Measurements from ENCODE around the gene EIF4EBP2.

The EIF4EBP2 gene

DNA sequence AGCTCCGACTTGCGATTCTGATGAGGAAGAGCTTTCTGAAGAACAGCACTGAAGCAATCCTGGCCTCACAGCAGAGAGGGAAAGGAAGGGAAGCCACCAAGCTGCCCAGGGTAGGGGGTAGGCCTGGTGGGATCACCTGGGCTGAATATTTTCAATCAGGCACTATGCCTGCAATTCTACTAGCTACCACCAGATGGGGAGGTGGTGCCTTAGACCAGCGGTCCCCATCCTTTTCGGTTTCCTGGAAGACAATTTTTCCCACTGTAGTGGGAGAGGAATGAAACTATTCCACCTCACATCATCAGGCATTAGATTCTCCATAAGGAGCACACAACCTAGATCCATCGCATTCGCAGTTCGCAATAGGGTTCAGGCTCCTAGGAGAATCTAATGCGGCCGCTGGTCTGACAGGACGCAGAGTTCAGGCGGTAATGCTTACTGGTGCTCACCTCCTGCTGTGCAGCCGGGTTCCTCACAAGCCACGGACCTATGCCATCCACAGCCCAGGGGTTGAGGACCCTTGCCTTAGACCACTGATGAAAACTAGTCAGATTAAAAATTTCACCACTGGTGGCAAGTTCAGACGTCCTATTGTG lies 24.3 kb upstream of the EIF4EBP2 start:
- no peak for DNase-seq

DNA sequence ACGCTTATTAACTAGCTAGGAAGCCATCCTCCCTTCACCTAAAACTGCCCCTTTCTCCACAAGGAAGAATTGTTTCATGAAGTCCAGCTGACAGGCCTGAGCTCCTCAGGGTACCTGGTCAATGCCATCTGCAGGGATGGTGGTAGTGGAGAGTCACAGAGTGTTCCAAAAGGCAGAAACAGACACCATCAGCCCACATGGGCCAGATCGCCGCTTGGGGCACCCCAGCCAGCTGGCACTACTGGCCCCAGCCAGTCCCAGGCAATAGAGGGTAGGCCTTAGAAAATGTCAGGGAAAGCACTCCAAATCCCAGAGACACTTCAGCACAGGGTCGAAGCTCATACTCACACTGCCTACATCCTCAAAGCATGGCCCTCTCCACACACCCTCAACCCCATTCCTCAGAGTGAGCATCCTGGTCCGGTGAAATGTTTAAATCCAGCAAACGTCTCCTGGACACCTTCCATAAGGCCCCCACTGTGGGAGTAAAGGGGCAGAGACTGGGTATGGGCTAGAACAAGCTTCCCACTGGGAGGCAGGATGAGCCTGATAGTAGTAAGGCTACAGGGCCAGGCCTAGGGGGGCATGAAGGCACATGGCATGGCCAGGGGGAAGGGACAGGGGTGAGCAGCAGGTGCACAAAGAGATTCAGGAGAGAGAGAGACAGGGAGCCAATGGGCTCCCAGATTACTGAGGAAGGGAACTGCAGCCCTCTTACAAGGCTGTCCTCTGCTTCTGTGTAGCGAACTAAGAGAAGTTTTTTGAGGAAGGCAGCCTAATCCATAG lies 23.4 kb upstream of the EIF4EBP2 start:
- no peak for DNase-seq

DNA sequence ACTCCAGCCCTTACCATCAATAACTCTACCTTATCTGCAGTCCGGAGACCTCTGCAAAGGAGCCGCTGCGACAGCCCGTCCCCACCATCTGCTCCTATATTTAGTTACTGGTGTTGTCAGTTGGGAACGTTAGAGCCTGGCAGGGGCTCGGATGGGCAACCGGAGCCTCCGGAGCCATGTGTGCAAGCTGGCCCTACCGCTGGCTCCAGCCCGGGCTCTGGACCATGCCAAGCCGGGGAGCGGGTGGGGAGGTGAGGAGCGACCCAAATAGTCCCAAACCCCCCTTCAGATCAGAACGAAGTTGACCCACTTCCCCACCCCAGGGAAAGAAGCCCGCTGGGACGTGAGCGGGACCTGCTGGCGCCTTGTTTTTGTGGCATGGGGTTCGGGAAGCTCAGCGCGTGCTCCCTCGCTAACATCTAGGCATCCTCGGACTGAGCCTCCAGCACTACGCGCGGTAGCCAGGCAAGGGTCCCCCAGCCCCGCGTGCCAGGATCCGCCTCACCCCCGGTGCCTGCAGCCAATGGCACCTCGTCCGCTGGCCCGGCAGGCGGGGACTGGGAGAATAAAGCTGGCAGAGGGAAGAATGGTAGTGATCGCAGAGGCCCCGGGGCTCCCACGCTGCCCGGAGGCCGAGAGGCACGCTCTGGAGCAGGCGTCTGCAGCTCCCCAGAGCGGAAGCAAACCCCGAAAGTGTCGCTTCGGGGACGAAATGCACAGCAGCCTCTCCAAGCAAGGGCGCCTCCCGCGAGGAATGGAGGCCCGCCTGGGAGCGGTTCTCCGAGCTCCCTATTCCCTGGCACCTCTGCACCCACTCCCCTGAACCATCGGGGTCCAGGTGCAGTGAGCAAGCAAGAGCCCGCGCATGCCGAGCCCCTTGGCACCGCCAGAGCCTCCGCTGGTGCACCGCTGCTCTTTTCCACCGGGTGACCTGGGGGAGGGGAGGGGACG lies 22.2 kb upstream of the EIF4EBP2 start:
- no peak for DNase-seq

DNA sequence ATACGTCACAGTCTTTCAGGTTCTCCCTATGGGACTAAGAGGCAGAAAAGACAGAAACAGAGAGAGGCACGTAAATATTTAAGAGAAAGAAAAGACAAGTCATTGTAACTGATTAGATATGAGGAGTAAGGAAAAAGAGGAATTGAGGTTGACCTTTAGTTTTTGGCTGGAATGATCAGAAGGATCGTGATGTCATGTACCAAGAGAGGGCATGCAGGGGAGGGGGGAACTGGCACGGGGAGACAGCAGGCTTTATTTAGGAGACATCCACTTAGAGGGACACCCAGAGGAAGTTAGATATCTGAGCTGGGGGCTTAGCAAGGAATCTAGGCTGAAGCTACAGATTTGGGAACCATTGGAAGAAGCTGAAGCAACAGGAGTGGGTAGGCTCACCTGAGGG lies 12.3 kb upstream of the EIF4EBP2 start:
- no peak for DNase-seq

DNA sequence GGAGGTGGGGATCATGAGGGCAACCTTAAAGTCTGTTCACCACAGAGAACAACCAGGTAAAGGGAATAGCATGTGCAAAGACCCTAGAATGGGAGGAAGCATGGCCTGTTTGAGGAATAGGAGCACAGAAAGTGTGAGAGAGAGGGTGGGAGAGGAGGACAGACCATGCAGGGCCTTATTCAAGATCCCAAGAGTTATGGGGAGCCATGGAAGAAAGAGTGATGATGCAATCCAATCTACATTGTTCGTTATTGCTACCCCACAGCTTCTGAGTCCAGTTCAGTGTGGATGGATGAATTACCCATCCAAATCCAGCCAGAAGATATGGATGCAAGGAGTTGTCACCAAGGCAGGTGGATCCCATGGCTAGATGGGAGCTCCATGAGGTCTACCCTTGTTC lies 7.8 kb upstream of the EIF4EBP2 start:
- no peak for DNase-seq

DNA sequence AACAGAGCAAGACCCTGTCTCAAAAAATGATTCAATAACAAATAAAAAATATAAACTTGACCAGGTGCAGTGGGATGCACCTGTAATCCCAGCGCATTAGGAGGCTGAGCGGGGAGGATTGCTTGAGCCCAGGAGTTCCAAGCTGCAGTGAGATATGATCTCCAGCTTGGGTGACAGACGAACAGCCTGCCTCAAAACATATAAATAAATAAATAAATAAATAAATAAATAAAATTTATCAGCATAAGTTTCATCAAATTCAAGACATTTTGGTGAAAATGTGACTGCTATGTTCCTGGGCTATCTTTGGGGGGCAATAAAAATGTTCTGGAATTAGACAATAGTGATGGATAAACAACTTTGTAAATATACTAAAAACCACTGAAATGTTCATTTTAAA lies 4.8 kb upstream of the EIF4EBP2 start:
- no peak for DNase-seq

DNA sequence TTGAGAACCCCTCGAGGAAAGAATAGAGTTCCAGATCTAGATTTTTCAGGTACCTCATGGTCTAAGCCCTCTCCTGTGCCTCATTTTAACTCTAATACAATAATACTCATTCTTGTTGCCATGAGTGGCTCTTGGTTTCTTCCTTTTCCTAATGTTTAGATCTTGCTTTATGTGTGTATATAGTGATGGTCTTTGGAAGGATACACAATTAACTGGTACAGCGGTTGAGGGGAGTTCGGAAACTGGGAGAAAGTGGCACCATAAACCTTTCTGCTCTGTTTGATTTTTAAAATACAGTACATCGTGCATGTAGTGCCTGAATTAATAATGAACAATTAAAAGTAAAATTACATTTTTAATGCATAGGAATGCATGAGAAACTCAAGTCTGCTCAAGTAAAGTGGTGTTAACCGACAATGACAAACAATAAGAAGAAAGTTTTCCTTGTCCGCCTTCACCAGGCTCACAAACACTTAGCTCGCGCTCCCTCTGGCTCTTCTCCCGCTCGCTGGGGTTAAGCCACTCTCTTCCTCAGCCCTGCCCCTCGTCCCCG lies 386 bp upstream of the EIF4EBP2 start:
- DNase-seq = no peak

DNA sequence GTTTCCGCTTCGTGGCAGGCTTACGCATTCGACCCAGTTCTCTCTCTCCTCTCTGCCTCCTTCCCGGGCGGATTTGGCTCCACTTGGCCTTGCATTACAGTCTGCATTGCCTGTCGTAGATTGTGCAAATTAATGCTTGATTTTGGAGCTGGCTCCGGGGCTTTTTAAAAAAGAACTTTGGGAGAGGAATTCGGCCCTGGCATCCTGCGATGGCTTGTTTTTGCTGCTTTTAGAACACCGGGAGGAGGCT lies 767 bp downstream of the EIF4EBP2 start:
- DNase-seq = no peak

DNA sequence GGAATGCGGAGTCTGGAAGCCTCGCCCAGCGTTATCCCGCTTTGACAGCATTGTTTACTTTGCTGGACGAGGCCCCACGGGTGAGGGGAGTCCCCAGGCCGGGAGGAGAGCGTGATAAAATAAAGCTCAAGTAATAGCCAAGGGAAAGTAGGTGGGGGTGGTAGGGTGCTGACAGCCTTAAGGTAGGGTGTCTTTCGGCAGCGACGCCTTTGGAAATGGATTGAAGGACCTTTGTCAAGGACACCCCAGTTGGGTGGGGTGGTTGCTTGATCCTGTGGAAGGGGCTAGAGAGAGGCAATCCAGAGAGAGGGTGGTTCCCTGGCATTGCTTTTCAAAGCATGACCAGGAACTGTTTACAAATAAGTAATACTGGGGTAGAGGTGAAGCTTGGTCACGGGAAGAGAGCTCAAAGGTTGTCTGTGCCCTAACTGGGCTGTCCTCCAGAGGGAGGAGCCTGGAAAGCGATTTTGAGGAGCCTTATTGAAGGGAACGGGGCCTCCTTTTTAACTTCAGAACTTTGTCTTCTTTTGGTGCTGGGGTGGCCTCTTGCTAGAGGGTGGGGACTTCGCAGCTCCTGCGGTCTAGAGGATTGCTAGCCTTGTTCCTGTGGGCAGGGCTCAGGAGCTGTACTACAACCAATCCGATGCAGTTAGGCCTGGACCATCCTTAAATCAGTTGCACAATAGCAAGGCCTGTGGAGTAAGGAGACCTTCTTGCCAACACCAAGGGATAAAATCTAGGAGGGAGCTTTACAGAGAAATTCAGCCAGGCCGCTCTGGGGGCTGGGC lies 1.3 kb downstream of the EIF4EBP2 start:
- no peak for DNase-seq

DNA sequence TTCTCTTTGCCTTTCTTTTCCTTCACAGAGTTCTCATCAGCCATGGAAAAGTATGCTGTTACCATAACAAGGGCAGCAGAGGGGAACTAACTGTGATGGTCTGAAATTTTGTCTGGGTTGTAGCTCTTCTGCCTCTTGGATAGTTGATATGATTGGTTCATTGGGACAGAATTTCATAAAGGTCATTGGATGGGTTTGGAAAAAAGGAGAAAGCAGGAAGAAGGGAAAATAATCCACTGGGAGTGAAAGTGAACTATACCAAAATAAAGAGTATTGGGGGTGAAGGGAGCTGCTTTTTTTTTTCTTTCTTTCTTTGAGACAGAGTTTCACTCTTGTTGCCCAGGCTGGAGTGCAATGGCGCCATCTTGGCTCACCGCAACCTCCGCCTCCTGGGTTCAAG lies 5.8 kb downstream of the EIF4EBP2 start:
- DNase-seq = no peak

DNA sequence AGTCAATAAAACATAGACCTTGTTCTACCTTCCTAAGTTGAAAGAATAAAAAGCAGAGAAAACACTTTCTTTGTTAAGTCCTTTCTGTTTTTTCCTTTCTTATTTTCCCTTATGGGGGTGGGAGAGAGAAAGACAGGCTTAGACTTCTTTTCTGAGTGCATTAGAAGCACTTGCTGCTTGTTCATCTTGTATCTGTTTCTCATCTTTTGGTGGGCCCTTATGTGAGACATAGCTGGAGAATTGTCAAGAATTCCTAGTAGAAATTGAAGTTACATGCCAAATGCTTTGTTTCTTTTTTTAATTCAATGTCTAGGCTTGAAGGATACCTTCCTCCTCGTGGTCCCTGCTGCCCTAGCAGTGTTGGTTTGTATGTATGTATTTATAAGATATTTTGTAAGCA lies 6.7 kb downstream of the EIF4EBP2 start:
- no peak for DNase-seq

DNA sequence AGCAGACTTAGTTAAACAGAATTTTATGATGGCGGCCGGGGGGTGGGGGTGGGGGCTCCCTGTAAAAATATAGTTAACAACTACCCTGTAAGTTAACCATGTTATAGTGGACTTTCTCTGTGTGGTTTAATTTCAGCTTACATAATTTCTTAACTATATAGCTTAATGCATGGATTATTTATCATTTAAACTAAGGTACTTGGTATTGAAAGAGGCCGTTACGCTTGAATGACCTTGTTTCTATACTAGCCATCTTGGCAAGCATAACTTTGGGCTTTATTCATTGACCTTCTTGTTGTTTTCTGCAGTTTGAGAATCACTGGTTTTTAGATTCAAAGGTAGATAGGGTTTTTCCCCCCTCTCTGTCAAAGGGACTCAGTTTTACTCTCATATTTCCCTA lies 8.4 kb downstream of the EIF4EBP2 start:
- DNase-seq = no peak

DNA sequence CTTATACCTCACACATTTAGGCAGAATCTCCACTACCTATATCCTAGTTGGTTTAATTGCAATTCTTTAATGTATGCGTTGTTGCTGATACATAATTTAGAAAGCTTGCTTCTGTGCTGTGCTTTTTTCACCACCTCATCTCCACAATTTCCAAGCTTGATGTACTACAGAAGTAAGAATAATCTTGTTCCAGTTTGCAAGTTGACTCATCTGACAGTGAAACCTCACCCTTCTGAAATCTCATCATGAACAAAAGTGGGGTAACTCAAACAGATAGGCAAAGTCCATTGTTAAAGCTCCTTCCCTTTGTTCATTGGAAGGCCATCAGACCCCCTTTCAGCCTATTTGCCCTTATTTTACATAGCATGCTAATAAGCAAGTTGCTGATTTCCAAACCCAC lies 13.6 kb downstream of the EIF4EBP2 start:
- no peak for DNase-seq

DNA sequence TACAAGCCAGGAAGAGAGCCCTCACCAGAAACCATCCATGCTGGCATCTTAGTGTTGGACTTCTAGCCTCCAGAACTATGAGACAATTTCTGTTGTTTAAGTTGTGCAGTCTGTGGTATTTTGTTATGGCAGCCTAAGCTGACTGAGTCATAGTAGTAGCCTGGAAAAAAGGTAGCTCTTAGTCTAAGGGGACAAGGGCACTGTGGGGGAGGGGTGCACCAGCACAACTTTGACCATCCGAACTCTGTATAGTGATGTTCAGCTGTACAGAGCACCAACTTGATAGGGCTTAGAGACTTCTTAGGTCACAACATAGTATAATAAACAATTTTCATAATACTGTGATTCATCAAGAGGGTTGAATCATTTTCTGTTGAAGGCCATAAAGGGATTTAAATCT lies 14.3 kb downstream of the EIF4EBP2 start:
- no peak for DNase-seq

DNA sequence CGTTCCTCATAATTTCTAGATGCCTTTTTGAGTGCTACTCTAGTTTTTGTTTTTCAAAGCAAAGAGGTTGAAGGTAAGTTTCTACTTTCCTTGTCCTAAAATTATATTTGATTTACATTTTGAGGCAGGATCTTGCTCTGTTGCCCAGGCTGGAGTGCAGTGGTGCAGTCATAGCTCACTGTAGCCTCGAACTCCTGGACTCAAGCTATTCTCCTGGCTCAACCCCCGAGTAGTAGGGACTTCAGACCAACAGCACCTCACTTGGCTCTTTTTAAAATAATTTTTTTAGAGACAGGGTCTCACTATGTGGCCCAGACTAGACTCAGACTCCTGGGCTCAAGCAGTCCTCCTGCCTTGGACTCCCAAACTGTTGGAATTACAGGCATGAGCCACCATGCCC lies 14.8 kb downstream of the EIF4EBP2 start:
- DNase-seq = no peak

DNA sequence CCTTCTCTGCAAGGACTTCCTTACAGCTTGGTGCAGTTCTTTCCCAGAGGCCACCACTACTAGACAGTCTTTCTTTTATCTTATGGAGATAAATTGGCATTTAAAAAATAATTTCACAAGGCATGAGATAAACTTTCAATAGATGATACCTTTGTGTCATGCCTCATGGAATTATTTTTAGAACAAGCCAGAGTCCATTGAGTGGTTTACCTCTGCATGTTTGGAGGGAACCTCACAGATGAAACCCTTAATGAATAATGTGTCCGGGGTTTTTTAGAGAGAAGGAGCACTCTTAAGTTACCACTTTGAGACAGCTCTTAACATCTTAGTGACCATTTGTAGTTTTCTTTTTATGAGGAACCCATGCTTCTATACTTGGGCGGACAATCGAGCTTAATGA lies 20.4 kb downstream of the EIF4EBP2 start:
- DNase-seq = no peak

DNA sequence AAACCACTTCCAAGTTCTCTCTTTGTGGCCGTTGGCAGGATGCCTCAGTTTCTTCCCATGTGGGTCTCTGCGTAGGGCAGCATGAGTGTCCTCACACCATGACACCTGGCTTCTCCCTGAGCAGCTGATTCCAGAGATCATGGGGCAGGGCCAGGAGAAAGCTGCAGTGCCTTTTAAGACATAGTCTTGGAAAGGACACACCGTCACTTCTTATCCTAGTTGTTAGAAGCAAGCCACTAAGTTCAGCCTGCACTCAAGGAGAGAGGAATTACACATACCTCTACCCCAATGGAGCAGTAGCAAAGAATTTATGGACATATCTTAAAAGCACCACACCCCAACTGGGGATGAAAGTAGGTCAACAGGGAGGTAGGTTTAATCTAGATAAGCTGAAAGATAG lies 21.2 kb downstream of the EIF4EBP2 start:
- DNase-seq = no peak

DNA sequence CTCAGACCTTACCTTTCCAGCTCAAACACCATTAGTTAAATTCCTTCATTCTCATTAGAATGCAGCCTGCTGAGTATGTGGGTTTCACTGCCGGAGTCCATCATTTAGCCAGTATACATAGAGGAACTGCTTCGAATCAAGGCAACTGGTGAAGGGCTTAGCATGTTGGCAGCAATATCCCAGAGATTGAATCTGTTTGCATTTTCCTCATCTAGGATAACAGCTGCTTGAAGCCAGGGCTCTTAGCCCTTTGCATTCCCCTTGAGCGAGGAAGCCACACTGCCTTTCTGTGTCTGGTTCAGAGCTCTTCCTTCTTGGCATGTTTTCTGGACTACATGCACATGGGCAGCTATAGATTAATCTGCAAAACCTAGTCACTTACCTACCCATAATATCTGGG lies 22.9 kb downstream of the EIF4EBP2 start:
- no peak for DNase-seq

DNA sequence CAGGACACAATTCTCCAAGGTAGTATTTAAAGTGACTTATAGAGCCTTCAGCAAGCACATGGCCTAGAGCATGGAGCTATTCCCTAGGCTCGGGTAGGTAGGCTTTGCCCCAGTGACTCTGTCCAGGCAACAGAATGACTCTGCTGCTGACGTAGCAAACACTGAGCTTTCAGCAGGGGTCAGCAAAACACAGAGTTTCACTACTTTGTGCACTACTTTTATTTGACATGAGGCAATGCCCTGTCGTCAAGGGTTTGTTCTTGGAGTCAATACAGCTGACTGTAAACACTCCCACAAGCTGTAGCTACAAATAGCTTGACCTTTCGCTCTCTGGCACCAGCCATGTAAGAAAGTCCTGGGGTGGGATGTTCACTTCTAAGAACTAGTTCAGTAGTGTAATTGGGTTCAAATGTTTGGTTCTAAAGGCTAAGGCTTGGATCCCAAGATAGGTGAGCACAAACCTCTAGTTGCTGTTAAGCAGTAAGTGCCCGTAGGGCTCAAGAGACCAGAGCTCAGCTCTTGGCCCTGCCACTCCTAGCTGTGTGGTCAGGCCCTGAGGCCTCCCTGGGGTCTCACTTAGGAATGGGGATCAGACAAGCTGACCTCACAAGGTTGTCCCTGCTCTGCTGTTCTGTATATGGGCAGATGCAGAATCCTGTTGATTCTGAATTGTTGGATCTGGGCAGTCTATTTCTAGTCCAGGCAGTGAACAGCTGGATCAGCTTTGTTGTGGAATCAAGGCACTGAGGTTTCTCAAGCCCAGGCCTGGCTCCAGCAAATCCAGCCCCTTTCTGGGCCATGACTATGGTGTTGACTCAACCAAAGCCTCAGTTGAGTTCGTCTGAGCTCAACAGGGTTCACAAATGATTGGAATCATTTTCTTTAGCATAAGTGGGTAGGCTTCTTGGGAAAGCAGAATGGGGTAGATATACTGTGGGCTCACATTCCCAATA lies 26.8 kb downstream of the EIF4EBP2 start:
- no peak for DNase-seq

DNA sequence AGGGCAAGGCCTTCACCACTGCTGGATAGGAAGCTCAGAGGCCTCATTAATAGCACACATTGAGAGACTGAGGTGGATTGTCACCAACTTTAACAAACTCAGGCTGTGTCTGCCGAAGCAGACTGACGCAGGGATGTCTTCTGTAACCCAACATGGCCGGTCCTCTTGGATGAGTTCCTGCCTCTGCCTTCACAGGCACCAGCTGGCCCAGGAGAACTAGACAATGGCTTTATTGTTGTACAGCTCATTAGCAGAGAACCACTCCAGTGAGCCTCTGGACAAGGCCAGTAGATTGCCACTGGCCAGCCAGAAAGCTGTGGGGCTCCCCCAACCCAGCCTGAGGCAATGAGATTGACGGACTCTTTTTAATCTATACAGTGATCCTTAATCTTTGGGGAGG lies 28.2 kb downstream of the EIF4EBP2 start:
- DNase-seq = no peak

DNA sequence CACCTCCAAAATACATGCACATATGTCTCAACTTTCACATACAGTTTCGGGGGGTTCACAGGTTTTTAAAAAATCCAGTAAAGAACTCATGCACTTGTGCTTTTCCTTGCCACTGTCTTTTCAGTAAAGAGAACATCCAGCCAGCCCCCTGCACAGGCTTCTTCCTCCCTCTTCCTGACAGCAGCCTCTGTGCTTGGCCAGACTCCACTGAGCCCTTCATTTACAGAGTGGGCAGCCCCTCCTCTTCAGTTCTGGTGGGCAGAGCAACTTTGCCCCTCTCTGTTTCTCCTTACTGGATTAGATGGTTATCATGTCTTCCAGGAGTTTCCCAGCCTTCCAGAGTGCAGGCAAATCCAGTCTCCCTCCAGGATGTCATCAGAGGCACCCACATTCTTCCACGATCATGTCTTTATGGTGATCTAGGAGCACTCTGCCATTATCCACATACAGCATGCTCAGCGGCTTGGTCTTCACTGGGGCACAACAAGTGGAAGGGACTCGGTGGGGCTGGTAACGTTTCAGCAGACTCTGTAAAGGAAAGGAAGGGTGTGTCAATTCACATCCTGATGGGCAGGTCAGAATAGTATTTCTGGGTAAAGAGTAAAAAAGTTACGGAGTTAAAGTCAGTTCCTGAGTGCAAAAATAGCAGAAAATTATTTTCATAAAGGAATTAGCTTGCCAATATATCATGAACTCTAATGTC lies 28.8 kb downstream of the EIF4EBP2 start:
- no peak for DNase-seq

Data from effector CD4-positive, alpha-beta T cell (primary cell).